Mammary epithelial cell (primary cell): ENCODE results near the gene SLC29A1.

Experiments used
- CTCF ChIP-seq, 2 donors: IDR thresholded peaks in 1 of 2; conservative IDR thresholded peaks in 1 of 2; 2 replicates each; pipeline ENCODE4 v1.5.1; 2011 to 2012; ENCODE audit warnings: inconsistent platforms in 2 of 2, low read length in 2 of 2, mild to moderate bottlenecking in 2 of 2, control low read depth in 1 of 2, low read depth in 1 of 2; ENCODE audit not compliant: insufficient read depth in 1 of 2; ENCODE audit errors: extremely low read depth in 1 of 2
- EZH2 ChIP-seq: IDR thresholded peaks from 2 replicates; pipeline ENCODE4 v1.6.1; 2012; ENCODE audit warnings: low read length, inconsistent platforms, borderline replicate concordance

GRCh38 chr6:44224965-44225305 lies 1.5 kb downstream of the SLC29A1 start:
- no peak for TF ChIP-seq CTCF (conservative IDR thresholded peaks at IDR 0.05 in 1 of 2, IDR thresholded peaks at IDR 0.05 in 1 of 2; ENCODE audit: extremely low read depth in 1 of 2, insufficient read depth in 1 of 2, low read depth in 1 of 2, low read length in 2 of 2)
- TF ChIP-seq EZH2 = no peak
